ENCODE data around the gene VNN1.

Gene VNN1

GRCh38 chr6:132713352-132714134, at the start of gene VNN1:
VNN1 (minus strand) TSS chr6:132714055; CDS start chr6:132714035, 20 bp downstream.
- no peak for DNase-seq

GRCh38 chr6:132763269-132763668, 49.4 kb upstream of the VNN1 start:
- DNase-seq = peak; percentile 56

GRCh38 chr6:132760256-132760655, 46.4 kb upstream of the VNN1 start:
- no peak for DNase-seq

- DNase-seq = no peak
These were observed 44.8 kb upstream of the VNN1 start for GRCh38 chr6:132758689-132759088.

GRCh38 chr6:132752255-132752654, 38.4 kb upstream of the VNN1 start:
- DNase-seq = no peak

GRCh38 chr6:132751828-132752227, 38.0 kb upstream of the VNN1 start:
- DNase-seq = no peak

- DNase-seq = peak; percentile 16
These were observed 37.5 kb upstream of the VNN1 start for GRCh38 chr6:132751306-132751705.

GRCh38 chr6:132750455-132751248, 36.8 kb upstream of the VNN1 start:
- no peak for DNase-seq

- DNase-seq = no peak
These were observed 35.3 kb upstream of the VNN1 start for GRCh38 chr6:132749111-132749510.

- no peak for DNase-seq
These were observed 34.6 kb upstream of the VNN1 start for GRCh38 chr6:132748446-132748845.

- DNase-seq = no peak
These were observed 32.2 kb upstream of the VNN1 start for GRCh38 chr6:132746048-132746447.

- DNase-seq = no peak
These were observed 28.6 kb upstream of the VNN1 start for GRCh38 chr6:132742495-132742894.

GRCh38 chr6:132741281-132741680, 27.4 kb upstream of the VNN1 start:
- no peak for DNase-seq

- peak; percentile 4 for DNase-seq
These were observed 22.4 kb upstream of the VNN1 start for GRCh38 chr6:132736239-132736638.

GRCh38 chr6:132734694-132735236, 20.9 kb upstream of the VNN1 start:
- DNase-seq = no peak

GRCh38 chr6:132733814-132734213, 20.0 kb upstream of the VNN1 start:
- no peak for DNase-seq

- no peak for DNase-seq
These were observed 19.4 kb upstream of the VNN1 start for GRCh38 chr6:132733283-132733682.

- no peak for DNase-seq
These were observed 17.2 kb upstream of the VNN1 start for GRCh38 chr6:132731086-132731485.

GRCh38 chr6:132730560-132730959, 16.7 kb upstream of the VNN1 start:
- no peak for DNase-seq

- DNase-seq = no peak
These were observed 14.8 kb upstream of the VNN1 start for GRCh38 chr6:132728616-132729015.

GRCh38 chr6:132726608-132726975, 12.7 kb upstream of the VNN1 start:
- DNase-seq = no peak

- DNase-seq = no peak
These were observed 12.2 kb upstream of the VNN1 start for GRCh38 chr6:132725947-132726607.

- DNase-seq = no peak
These were observed 11.6 kb upstream of the VNN1 start for GRCh38 chr6:132725471-132725870.

All from CD4-positive, alpha-beta T cell treated with Interleukin-4 for 4 hours (primary cell).